HCT116 (cell line): ENCODE results near the gene P4HB. TPM values are rescaled to one million over a fixed set of nuclear protein-coding genes. Genes with fewer than 3 reads are reported as not detected.

Experiments used
- ATAC-seq: fragments of 200-7000 bp; cut with Tn5 transposase; 2 replicates; pipeline ENCODE4 v1.9.1; 2020; ENCODE audit warnings: mild to moderate bottlenecking, moderate library complexity
- BruUV-seq: library from RNA; stranded (reverse); fragments of 400-500 nt; replicated peaks from 2 replicates; lab custom pipeline; 2021; lab: Mats Ljungman, UMichigan
- CTCF ChIA-PET: fragments of 300-600 bp; sonication (Branson Sonifier 250); formaldehyde crosslinking; loops from one replicate; lab custom pipeline; 2021; ENCODE audit warnings: antibody characterized with exemption; lab: Charles Lee
- POLR2A ChIA-PET: fragments of 300-600, 350-600 bp; sonication (Branson Sonifier 250); formaldehyde crosslinking; loops from one replicate; lab custom pipeline; 2021; ENCODE audit warnings: antibody characterized with exemption; lab: Charles Lee
- RAD21 ChIA-PET, 2 experiments: fragments of 300-600 bp; sonication (Branson Sonifier 250); formaldehyde crosslinking; loops; one replicate each; lab custom pipeline; 2023; ENCODE audit warnings: low total read pairs in 2 of 2; ENCODE audit not compliant: uncharacterized antibody in 2 of 2, unreplicated experiment in 2 of 2, low non-redundant PET in 1 of 2; lab: Charles Lee
- DNase-seq: peaks from one replicate; pipeline ENCODE4 v3.0.0-alpha.2; 2010; ENCODE audit warnings: low read depth, low spot score
- H2AFZ ChIP-seq: fragments of 200-600 bp; shearing (Covaris generic), sonication (generic); 2 replicates; pipeline ENCODE4 v1.6.1; 2017; ENCODE audit warnings: low read depth, mixed run types, mixed read lengths, antibody characterized with exemption, low read length; ENCODE audit not compliant: poor library complexity, severe bottlenecking
- H3K27ac ChIP-seq: 2 replicates; pipeline ENCODE4 v1.5.1; 2012; ENCODE audit warnings: low read depth, low read length
- H3K27me3 ChIP-seq: fragments of 200-600 bp; sonication (generic); 2 replicates; pipeline ENCODE4 v1.6.1; 2016; ENCODE audit warnings: mixed run types, low read length, mixed read lengths; ENCODE audit not compliant: insufficient read depth
- H3K36me3 ChIP-seq, 2 experiments: fragments of 200-500 bp in 1 of 2; fragments of 200-600 bp in 1 of 2; sonication (Bioruptor generic) in 1 of 2; sonication (generic) in 1 of 2; 2 replicates each; pipeline versions ENCODE4 v1.5.1 to v1.6.1; 2014 to 2016; ENCODE audit warnings: low read length in 2 of 2, inconsistent platforms in 1 of 2, mixed read lengths in 1 of 2, mixed run types in 1 of 2; ENCODE audit not compliant: insufficient read depth in 2 of 2, control insufficient read depth in 1 of 2
- H3K4me1 ChIP-seq, 2 experiments: fragments of 200-600 bp in 1 of 2; sonication (generic) in 1 of 2; 2 replicates each; pipeline versions ENCODE4 v1.5.1 to v1.6.1; 2012 to 2017; ENCODE audit warnings: low read length in 2 of 2, inconsistent platforms in 1 of 2, mild to moderate bottlenecking in 1 of 2, mixed read lengths in 1 of 2, mixed run types in 1 of 2, moderate library complexity in 1 of 2; ENCODE audit not compliant: insufficient read depth in 2 of 2, control insufficient read depth in 1 of 2
- H3K4me2 ChIP-seq: fragments of 200-600 bp; sonication (generic); 2 replicates; pipeline ENCODE4 v1.6.1; 2017; ENCODE audit warnings: mixed run types, low read length, mixed read lengths
- H3K4me3 ChIP-seq, 2 experiments: fragments of 200-600 bp in 1 of 2; sonication (generic) in 1 of 2; replicated peaks in 1 of 2; 2 replicates each; pipeline ENCODE4 v1.5.1; 2011 to 2016; ENCODE audit warnings: low read length in 2 of 2, control low read depth in 1 of 2, low read depth in 1 of 2, mild to moderate bottlenecking in 1 of 2, mixed read lengths in 1 of 2, mixed run types in 1 of 2
- H3K79me2 ChIP-seq: fragments of 200-600 bp; sonication (generic); 2 replicates; pipeline ENCODE4 v1.6.1; 2017; ENCODE audit warnings: mild to moderate bottlenecking, mixed run types, low read length, moderate library complexity, mixed read lengths; ENCODE audit not compliant: insufficient read depth
- H3K9ac ChIP-seq: fragments of 200-600 bp; sonication (generic); 2 replicates; pipeline ENCODE4 v1.6.1; 2016; ENCODE audit warnings: low read length, mixed read lengths
- H3K9me2 ChIP-seq: fragments of 200-600 bp; sonication (generic), shearing (Covaris generic); 2 replicates; pipeline ENCODE4 v1.6.1; 2017; ENCODE audit warnings: mixed run types, mild to moderate bottlenecking, moderate library complexity; ENCODE audit not compliant: insufficient read depth
- H3K9me3 ChIP-seq, 2 experiments: fragments of 200-500 bp in 1 of 2; fragments of 200-600 bp in 1 of 2; sonication (Bioruptor generic) in 1 of 2; sonication (generic) in 1 of 2; 2 replicates each; pipeline ENCODE4 v1.6.1; 2014 to 2017; ENCODE audit warnings: low read length in 2 of 2, mixed read lengths in 2 of 2, inconsistent platforms in 1 of 2, low read depth in 1 of 2, mild to moderate bottlenecking in 1 of 2, mixed run types in 1 of 2, moderate library complexity in 1 of 2; ENCODE audit not compliant: control insufficient read depth in 1 of 2, insufficient read depth in 1 of 2
- H4K20me1 ChIP-seq: fragments of 200-600 bp; sonication (generic), shearing (Covaris generic); 2 replicates; pipeline ENCODE4 v1.6.1; 2017; ENCODE audit warnings: mixed run types, mild to moderate bottlenecking, moderate library complexity; ENCODE audit not compliant: insufficient read depth
- CEBPB ChIP-seq: IDR thresholded peaks from 2 replicates; pipeline ENCODE4 v1.6.1; 2012; ENCODE audit warnings: low read depth
- EZH2 ChIP-seq: fragments of 200-600 bp; sonication (generic); IDR thresholded peaks from 2 replicates; pipeline ENCODE4 v1.6.1; 2017; ENCODE audit warnings: antibody characterized with exemption, mixed run types
- JUND ChIP-seq: IDR thresholded peaks from 2 replicates; pipeline ENCODE4 v1.6.1; 2012
- POLR2A ChIP-seq: IDR thresholded peaks from 2 replicates; pipeline ENCODE4 v1.7.0; 2011; ENCODE audit warnings: borderline replicate concordance; ENCODE audit not compliant: insufficient read depth, insufficient read length; ENCODE audit errors: extremely low read depth
- POLR2AphosphoS5 ChIP-seq: IDR thresholded peaks from 2 replicates; pipeline ENCODE4 v1.6.1; 2011; ENCODE audit warnings: mild to moderate bottlenecking, low read depth, low read length, moderate library complexity
- SP1 ChIP-seq: IDR thresholded peaks from 2 replicates; pipeline ENCODE4 v1.6.1; 2012; ENCODE audit warnings: low read depth
- SRF ChIP-seq: IDR thresholded peaks from 2 replicates; pipeline ENCODE4 v1.6.1; 2012; ENCODE audit warnings: low read depth
- intact Hi-C: fragments of 100-400 bp; cut with micrococcal nuclease; formaldehyde crosslinking; loops from 2 replicates; pipeline ENCODE4 v1.10.0; 2022
- total RNA-seq: library from RNA; stranded (reverse); gene quantifications from one replicate; pipeline ENCODE4 v1.2.1, GENCODE V29; 2021; ENCODE audit not compliant: unreplicated experiment
- TF ChIP-seq, protein P1 (sequence below): IDR thresholded peaks from 2 replicates; pipeline ENCODE4 v1.6.1; 2012; ENCODE audit warnings: low read depth
- TF ChIP-seq, protein P2 (sequence below): IDR thresholded peaks from 2 replicates; pipeline ENCODE4 v1.6.1; 2012
- TF ChIP-seq, protein P3 (sequence below), 3 experiments: fragments of 200-600 bp in 1 of 3; sonication (generic) in 1 of 3; IDR thresholded peaks in 2 of 3; conservative IDR thresholded peaks in 1 of 3; 2 replicates each; pipeline ENCODE4 v1.5.1; 2012 to 2017; ENCODE audit warnings: low read depth in 2 of 3, low read length in 2 of 3, antibody characterized with exemption in 1 of 3, borderline replicate concordance in 1 of 3, control low read depth in 1 of 3, mild to moderate bottlenecking in 1 of 3, mixed read lengths in 1 of 3, mixed run types in 1 of 3, moderate library complexity in 1 of 3; ENCODE audit not compliant: insufficient read depth in 1 of 3

Gene P4HB
- total RNA-seq, 1 experiment from 2014 or later: 1,043 TPM

DNA sequence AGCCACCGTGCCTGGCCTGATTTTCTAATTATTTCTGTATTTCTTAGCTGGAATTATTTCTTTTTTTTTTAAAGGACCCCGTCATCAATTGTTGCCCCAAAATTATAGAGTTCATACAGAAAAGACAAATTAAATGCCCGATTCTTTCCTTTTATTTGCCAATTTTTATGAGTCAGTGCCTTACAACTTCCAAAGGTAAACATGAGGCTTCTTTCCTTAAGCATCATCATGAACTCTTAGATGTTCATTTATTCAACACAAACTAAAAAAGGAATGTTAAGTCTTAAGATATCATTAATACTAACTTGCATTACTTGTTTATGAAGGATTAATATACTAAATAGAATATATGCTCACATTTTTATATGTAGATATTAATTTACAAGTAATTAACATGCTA, 18.0 kb upstream of the P4HB start:
- ChIA-PET RAD21 (no interaction called here), CTCF (no interaction called here), POLR2A (no interaction called here)
- Histone ChIP-seq H3K4me3 (no peak overlapping the region), H3K36me3 (peaks cover 12 to 48% of the 10 kb centered on the region in 2 experiments), H3K27ac (no peak overlapping the region), H3K4me1 (peaks cover 0 to 11% of the 10 kb centered on the region in 2 experiments; a peak in 2 of 4 replicates), H2AFZ (no peak overlapping the region), H3K4me2 (no peak overlapping the region), H3K79me2 (peaks cover 35% of the 10 kb centered on the region), H3K27me3 (no peaks in the 10 kb centered on the region), H3K9ac (no peak overlapping the region), H3K9me2 (no peaks in the 10 kb centered on the region), H3K9me3 (no peaks in the 10 kb centered on the region), H4K20me1 (peaks cover 4% of the 10 kb centered on the region)
- intact Hi-C loops: no loop called here
- TF ChIP-seq, protein P1, sequence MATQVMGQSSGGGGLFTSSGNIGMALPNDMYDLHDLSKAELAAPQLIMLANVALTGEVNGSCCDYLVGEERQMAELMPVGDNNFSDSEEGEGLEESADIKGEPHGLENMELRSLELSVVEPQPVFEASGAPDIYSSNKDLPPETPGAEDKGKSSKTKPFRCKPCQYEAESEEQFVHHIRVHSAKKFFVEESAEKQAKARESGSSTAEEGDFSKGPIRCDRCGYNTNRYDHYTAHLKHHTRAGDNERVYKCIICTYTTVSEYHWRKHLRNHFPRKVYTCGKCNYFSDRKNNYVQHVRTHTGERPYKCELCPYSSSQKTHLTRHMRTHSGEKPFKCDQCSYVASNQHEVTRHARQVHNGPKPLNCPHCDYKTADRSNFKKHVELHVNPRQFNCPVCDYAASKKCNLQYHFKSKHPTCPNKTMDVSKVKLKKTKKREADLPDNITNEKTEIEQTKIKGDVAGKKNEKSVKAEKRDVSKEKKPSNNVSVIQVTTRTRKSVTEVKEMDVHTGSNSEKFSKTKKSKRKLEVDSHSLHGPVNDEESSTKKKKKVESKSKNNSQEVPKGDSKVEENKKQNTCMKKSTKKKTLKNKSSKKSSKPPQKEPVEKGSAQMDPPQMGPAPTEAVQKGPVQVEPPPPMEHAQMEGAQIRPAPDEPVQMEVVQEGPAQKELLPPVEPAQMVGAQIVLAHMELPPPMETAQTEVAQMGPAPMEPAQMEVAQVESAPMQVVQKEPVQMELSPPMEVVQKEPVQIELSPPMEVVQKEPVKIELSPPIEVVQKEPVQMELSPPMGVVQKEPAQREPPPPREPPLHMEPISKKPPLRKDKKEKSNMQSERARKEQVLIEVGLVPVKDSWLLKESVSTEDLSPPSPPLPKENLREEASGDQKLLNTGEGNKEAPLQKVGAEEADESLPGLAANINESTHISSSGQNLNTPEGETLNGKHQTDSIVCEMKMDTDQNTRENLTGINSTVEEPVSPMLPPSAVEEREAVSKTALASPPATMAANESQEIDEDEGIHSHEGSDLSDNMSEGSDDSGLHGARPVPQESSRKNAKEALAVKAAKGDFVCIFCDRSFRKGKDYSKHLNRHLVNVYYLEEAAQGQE: no peak
- TF ChIP-seq POLR2A (no peak), SRF (no peak), CEBPB (no peak)
- TF ChIP-seq, protein P2, sequence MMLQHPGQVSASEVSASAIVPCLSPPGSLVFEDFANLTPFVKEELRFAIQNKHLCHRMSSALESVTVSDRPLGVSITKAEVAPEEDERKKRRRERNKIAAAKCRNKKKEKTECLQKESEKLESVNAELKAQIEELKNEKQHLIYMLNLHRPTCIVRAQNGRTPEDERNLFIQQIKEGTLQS: no peak
- no TSS peak for BruUV-seq
- ATAC-seq (no peak), DNase-seq (no peak)

DNA sequence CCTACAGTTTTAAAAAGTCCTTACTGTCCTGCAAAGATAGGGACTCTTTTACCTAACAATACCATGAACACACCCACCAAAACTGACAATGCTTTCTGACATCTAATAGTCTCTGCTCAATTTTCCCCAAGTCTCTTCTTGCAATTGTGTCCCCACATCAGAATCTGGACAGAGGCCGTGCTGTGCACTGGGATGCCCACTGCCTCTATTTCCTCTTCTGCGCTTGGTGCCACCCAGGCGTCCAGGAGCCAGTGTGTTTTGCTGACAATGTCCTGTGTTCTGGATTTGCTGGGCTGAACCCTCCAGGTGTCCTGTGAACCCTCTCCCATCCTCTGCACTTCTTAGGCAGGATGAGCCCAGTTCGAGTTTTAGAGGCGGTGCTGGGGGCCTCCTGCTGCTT, 17.2 kb upstream of the P4HB start:
- H3K27me3 ChIP-seq: no peaks in the 10 kb centered on the region
- DNase-seq (no peak), ATAC-seq (no peak)
- RAD21 ChIA-PET: no interaction called here
- H3K36me3 ChIP-seq: peaks cover 11 to 45% of the 10 kb centered on the region in 2 experiments
- H3K4me2 ChIP-seq: no peak overlapping the region
- peaks cover 4% of the 10 kb centered on the region for H4K20me1 ChIP-seq
- H3K9me2 ChIP-seq: no peaks in the 10 kb centered on the region
- CTCF ChIA-PET: interaction anchor here (0.6 kb wide), 1 partner anchor 33 kb away, joined by 5 read pairs; the partner anchor contains the start of gene PCYT2
- no peaks in the 10 kb centered on the region for H3K9me3 ChIP-seq
- no peak overlapping the region for H3K4me3 ChIP-seq
- intact Hi-C loops: no loop called here
- BruUV-seq: no TSS peak
- H2AFZ ChIP-seq: no peak overlapping the region
- H3K9ac ChIP-seq: no peak overlapping the region
- POLR2A ChIA-PET: no interaction called here
- peaks cover 34% of the 10 kb centered on the region for H3K79me2 ChIP-seq
- H3K27ac ChIP-seq: no peak overlapping the region
- peaks cover 5 to 18% of the 10 kb centered on the region in 2 experiments for H3K4me1 ChIP-seq
- TF ChIP-seq, protein P1: no peak
- no peak for TF ChIP-seq SRF
- TF ChIP-seq JUND: no peak
- no peak for TF ChIP-seq EZH2
- TF ChIP-seq, protein P3, sequence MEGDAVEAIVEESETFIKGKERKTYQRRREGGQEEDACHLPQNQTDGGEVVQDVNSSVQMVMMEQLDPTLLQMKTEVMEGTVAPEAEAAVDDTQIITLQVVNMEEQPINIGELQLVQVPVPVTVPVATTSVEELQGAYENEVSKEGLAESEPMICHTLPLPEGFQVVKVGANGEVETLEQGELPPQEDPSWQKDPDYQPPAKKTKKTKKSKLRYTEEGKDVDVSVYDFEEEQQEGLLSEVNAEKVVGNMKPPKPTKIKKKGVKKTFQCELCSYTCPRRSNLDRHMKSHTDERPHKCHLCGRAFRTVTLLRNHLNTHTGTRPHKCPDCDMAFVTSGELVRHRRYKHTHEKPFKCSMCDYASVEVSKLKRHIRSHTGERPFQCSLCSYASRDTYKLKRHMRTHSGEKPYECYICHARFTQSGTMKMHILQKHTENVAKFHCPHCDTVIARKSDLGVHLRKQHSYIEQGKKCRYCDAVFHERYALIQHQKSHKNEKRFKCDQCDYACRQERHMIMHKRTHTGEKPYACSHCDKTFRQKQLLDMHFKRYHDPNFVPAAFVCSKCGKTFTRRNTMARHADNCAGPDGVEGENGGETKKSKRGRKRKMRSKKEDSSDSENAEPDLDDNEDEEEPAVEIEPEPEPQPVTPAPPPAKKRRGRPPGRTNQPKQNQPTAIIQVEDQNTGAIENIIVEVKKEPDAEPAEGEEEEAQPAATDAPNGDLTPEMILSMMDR (IDR thresholded peaks at IDR 0.05 in 2 of 3, conservative IDR thresholded peaks at IDR 0.05 in 1 of 3; ENCODE audit: borderline replicate concordance in 1 of 3, insufficient read depth in 1 of 3, low read depth in 2 of 3, low read length in 2 of 3): no peak
- TF ChIP-seq SP1: no peak
- no peak for TF ChIP-seq CEBPB
- TF ChIP-seq POLR2AphosphoS5: no peak
- no peak for TF ChIP-seq POLR2A
